Suppressor macrophage treated with lipopolysaccharide for 4 hours (primary cell): ENCODE measurements around the gene HEXIM1.

Experiments
- DNase-seq: peaks from one replicate; pipeline ENCODE4 v3.0.0-alpha.2; 2020

Gene HEXIM1

GRCh38 chr17:45175759-45176115 lies 27.5 kb downstream of the HEXIM1 start:
- DNase-seq: no peak

- no peak for DNase-seq
Measured at GRCh38 chr17:45177563-45177962, 29.3 kb downstream of the HEXIM1 start.

- no peak for DNase-seq
Measured at GRCh38 chr17:45184144-45184543, 35.9 kb downstream of the HEXIM1 start.

- DNase-seq: no peak
Measured at GRCh38 chr17:45186801-45187354, 38.6 kb downstream of the HEXIM1 start.

- no peak for DNase-seq
Measured at GRCh38 chr17:45189009-45189408, 40.7 kb downstream of the HEXIM1 start.

- DNase-seq: no peak
Measured at GRCh38 chr17:45190503-45191255, 42.4 kb downstream of the HEXIM1 start.

GRCh38 chr17:45195424-45195823 lies 47.1 kb downstream of the HEXIM1 start:
- no peak for DNase-seq

- no peak for DNase-seq
Measured at GRCh38 chr17:45197108-45197507, 48.8 kb downstream of the HEXIM1 start.

GRCh38 chr17:45197555-45198334 lies 49.5 kb downstream of the HEXIM1 start:
- peak; percentile 96 for DNase-seq

GRCh38 chr17:45200701-45201100 lies 52.4 kb downstream of the HEXIM1 start:
- peak; percentile 43 for DNase-seq

GRCh38 chr17:45201457-45201856 lies 53.2 kb downstream of the HEXIM1 start:
- no peak for DNase-seq
